HEK293 (cell line): ENCODE data around the gene KBTBD13.

Experiments used
- CTCF ChIA-PET: fragments of 350-600 bp; formaldehyde crosslinking; extraction: SDS; loops from one replicate; lab custom pipeline; 2021; ENCODE audit warnings: antibody characterized with exemption; lab: Yijun Ruan, JAX
- POLR2A ChIA-PET: fragments of 300-600 bp; formaldehyde crosslinking; extraction: SDS; loops from one replicate; lab custom pipeline; 2020; ENCODE audit warnings: antibody characterized with exemption, inconsistent platforms; lab: Yijun Ruan, JAX
- H3K27ac ChIP-seq: fragments of 200-500 bp; sonication (Bioruptor generic); 2 replicates; pipeline ENCODE4 v1.5.1; 2014; ENCODE audit warnings: low read depth, low read length, control low read depth, inconsistent platforms; ENCODE audit errors: extremely low read depth
- H3K36me3 ChIP-seq, 2 experiments: fragments of 200-500 bp in 1 of 2; sonication (Bioruptor generic) in 1 of 2; 1 replicate in 1 of 2; 2 replicates in 1 of 2; pipeline ENCODE4 v1.5.1; 2014 to 2017; ENCODE audit warnings: inconsistent platforms in 2 of 2, low read length in 2 of 2; ENCODE audit not compliant: control insufficient read depth in 2 of 2, insufficient read depth in 1 of 2
- H3K4me1 ChIP-seq: fragments of 200-500 bp; sonication (Bioruptor generic); 2 replicates; pipeline ENCODE4 v1.5.1; 2014; ENCODE audit warnings: mild to moderate bottlenecking, low read length, inconsistent platforms; ENCODE audit not compliant: control insufficient read depth, insufficient read depth
- H3K4me3 ChIP-seq: 2 replicates; pipeline ENCODE4 v1.5.1; 2011; ENCODE audit warnings: low read depth, mild to moderate bottlenecking, control low read depth, low read length, moderate library complexity
- H3K9me3 ChIP-seq: fragments of 200-500 bp; sonication (Bioruptor generic); 2 replicates; pipeline ENCODE4 v1.5.1; 2014; ENCODE audit warnings: low read depth, low read length, inconsistent platforms; ENCODE audit not compliant: control insufficient read depth, insufficient read depth
- GFI1B ChIP-seq: fragments of 450-650 bp; formaldehyde crosslinking; IDR thresholded peaks from 2 replicates; pipeline ENCODE4 v1.5.1; 2016; ENCODE audit warnings: missing biosample characterization, missing genetic modification characterization
- PRDM10 ChIP-seq: fragments of 450-650 bp; formaldehyde crosslinking; IDR thresholded peaks from 2 replicates; pipeline ENCODE4 v1.5.1; 2016; ENCODE audit warnings: missing biosample characterization, missing genetic modification characterization
- SP7 ChIP-seq: fragments of 450-650 bp; formaldehyde crosslinking; IDR thresholded peaks from 2 replicates; pipeline ENCODE4 v1.5.1; 2016; ENCODE audit warnings: missing biosample characterization, missing genetic modification characterization
- ZBTB17 ChIP-seq: fragments of 450-650 bp; formaldehyde crosslinking; IDR thresholded peaks from 2 replicates; pipeline ENCODE4 v1.5.1; 2016; ENCODE audit warnings: missing biosample characterization, missing genetic modification characterization
- ZBTB21 ChIP-seq: fragments of 450-650 bp; formaldehyde crosslinking; IDR thresholded peaks from 2 replicates; pipeline ENCODE4 v1.5.1; 2017; ENCODE audit warnings: missing biosample characterization, missing genetic modification characterization
- ZBTB26 ChIP-seq: fragments of 450-650 bp; formaldehyde crosslinking; optimal IDR thresholded peaks from 2 replicates; pipeline ENCODE3; 2016; ENCODE audit warnings: missing biosample characterization, mild to moderate bottlenecking, missing genetic modification characterization
- ZBTB6 ChIP-seq: fragments of 450-650 bp; formaldehyde crosslinking; IDR thresholded peaks from 2 replicates; pipeline ENCODE4 v1.5.1; 2017; ENCODE audit warnings: missing biosample characterization, missing genetic modification characterization
- ZNF155 ChIP-seq: fragments of 450-650 bp; formaldehyde crosslinking; IDR thresholded peaks from 2 replicates; pipeline ENCODE4 v1.5.1; 2016; ENCODE audit warnings: missing biosample characterization, missing genetic modification characterization
- ZNF2 ChIP-seq: fragments of 450-650 bp; formaldehyde crosslinking; IDR thresholded peaks from 2 replicates; pipeline ENCODE4 v1.5.1; 2016; ENCODE audit warnings: missing biosample characterization, missing genetic modification characterization
- ZNF211 ChIP-seq: fragments of 450-650 bp; formaldehyde crosslinking; IDR thresholded peaks from 2 replicates; pipeline ENCODE4 v1.5.1; 2016; ENCODE audit warnings: low read depth, missing biosample characterization, missing genetic modification characterization
- ZNF274 ChIP-seq, 2 experiments: fragments of 200-500 bp in 1 of 2; fragments of 450-650 bp in 1 of 2; sonication (Bioruptor generic) in 1 of 2; formaldehyde crosslinking in 1 of 2; IDR thresholded peaks; 2 replicates each; pipeline versions ENCODE4 v1.5.1 to v1.6.1; 2014 to 2016; ENCODE audit warnings: borderline replicate concordance in 1 of 2, inconsistent platforms in 1 of 2, low read length in 1 of 2, missing biosample characterization in 1 of 2, missing genetic modification characterization in 1 of 2
- ZNF335 ChIP-seq: fragments of 450-650 bp; formaldehyde crosslinking; conservative IDR thresholded peaks from 2 replicates; pipeline ENCODE4 v1.5.1; 2016; ENCODE audit warnings: missing biosample characterization, missing genetic modification characterization
- ZNF398 ChIP-seq: fragments of 450-650 bp; formaldehyde crosslinking; IDR thresholded peaks from 2 replicates; pipeline ENCODE4 v1.5.1; 2017; ENCODE audit warnings: missing biosample characterization, missing genetic modification characterization
- ZNF449 ChIP-seq: fragments of 450-650 bp; formaldehyde crosslinking; IDR thresholded peaks from 2 replicates; pipeline ENCODE4 v1.5.1; 2017; ENCODE audit warnings: missing biosample characterization, mild to moderate bottlenecking, missing genetic modification characterization, moderate library complexity
- ZNF473 ChIP-seq: fragments of 450-650 bp; formaldehyde crosslinking; IDR thresholded peaks from 2 replicates; pipeline ENCODE4 v1.5.1; 2017; ENCODE audit warnings: missing biosample characterization, missing genetic modification characterization
- ZNF548 ChIP-seq: fragments of 450-650 bp; formaldehyde crosslinking; IDR thresholded peaks from 2 replicates; pipeline ENCODE4 v1.5.1; 2016; ENCODE audit warnings: missing biosample characterization, missing genetic modification characterization
- ZNF664 ChIP-seq: fragments of 450-650 bp; formaldehyde crosslinking; IDR thresholded peaks from 2 replicates; pipeline ENCODE4 v1.5.1; 2016; ENCODE audit warnings: missing biosample characterization, missing genetic modification characterization
- ZNF704 ChIP-seq: fragments of 450-650 bp; formaldehyde crosslinking; IDR thresholded peaks from 2 replicates; pipeline ENCODE4 v1.5.1; 2016; ENCODE audit warnings: missing biosample characterization, missing genetic modification characterization
- ZNF707 ChIP-seq: fragments of 450-650 bp; formaldehyde crosslinking; IDR thresholded peaks from 2 replicates; pipeline ENCODE4 v1.5.1; 2016; ENCODE audit warnings: missing biosample characterization, missing genetic modification characterization
- ZNF76 ChIP-seq: fragments of 450-650 bp; formaldehyde crosslinking; IDR thresholded peaks from 2 replicates; pipeline ENCODE4; 2016; ENCODE audit warnings: low read depth, missing biosample characterization, missing genetic modification characterization, borderline replicate concordance
- ZNF768 ChIP-seq: fragments of 450-650 bp; formaldehyde crosslinking; IDR thresholded peaks from 2 replicates; pipeline ENCODE4 v1.5.1; 2018; ENCODE audit warnings: missing biosample characterization, mild to moderate bottlenecking, missing genetic modification characterization
- ZNF785 ChIP-seq: fragments of 450-650 bp; formaldehyde crosslinking; IDR thresholded peaks from 2 replicates; pipeline ENCODE4 v1.5.1; 2016; ENCODE audit warnings: missing biosample characterization, missing genetic modification characterization
- ZNF830 ChIP-seq: fragments of 450-650 bp; IDR thresholded peaks from 2 replicates; pipeline ENCODE4 v1.5.0; 2018; ENCODE audit warnings: missing biosample characterization, missing genetic modification characterization, low read depth, mild to moderate bottlenecking, moderate library complexity
- ZSCAN4 ChIP-seq: fragments of 450-650 bp; formaldehyde crosslinking; IDR thresholded peaks from 2 replicates; pipeline ENCODE4 v1.5.1; 2017; ENCODE audit warnings: missing biosample characterization, missing genetic modification characterization

KBTBD13 gene

GRCh38 chr15:65055201-65055870 lies 21.2 kb upstream of the KBTBD13 start:
- POLR2A ChIA-PET = interaction anchor here (0.5 to 0.7 kb wide), 2 partner anchors 27 to 130 kb away, joined by 3 read pairs; partner anchors contain the start of gene CLPX

GRCh38 chr15:65056106-65056505 lies 20.4 kb upstream of the KBTBD13 start:
- no peak overlapping the region for H3K27ac ChIP-seq
- POLR2A ChIA-PET = interaction anchor here (0.5 to 0.6 kb wide), 2 partner anchors 129 to 193 kb away, joined by 3 read pairs; partner anchors contain the start of gene CLPX
- CTCF ChIA-PET = interaction anchor here (0.5 to 7.4 kb wide), 10 partner anchors 9 to 326 kb away, joined by 3 to 94 read pairs (median 10); partner anchors contain the start of gene UBAP1L
- TF ChIP-seq ZSCAN4 (tag by site-specific recombination) = no peak
- TF ChIP-seq ZBTB6 (tag by site-specific recombination) = no peak
- no peak for TF ChIP-seq ZNF155 (tag by site-specific recombination)
- TF ChIP-seq ZNF76 (tag by site-specific recombination) = no peak
- TF ChIP-seq ZNF274 (IDR thresholded peaks at IDR 0.05; ENCODE audit: low read length) = no peak
- no peak for TF ChIP-seq ZNF274 (tag by site-specific recombination; IDR thresholded peaks at IDR 0.05; ENCODE audit: borderline replicate concordance)
- TF ChIP-seq PRDM10 (tag by site-specific recombination) = no peak
- TF ChIP-seq ZNF473 = no peak
- no peak for TF ChIP-seq ZNF398 (tag by site-specific recombination)
- TF ChIP-seq ZNF548 = no peak
- no peak for TF ChIP-seq ZNF449 (tag by site-specific recombination)
- no peak for TF ChIP-seq ZBTB21 (tag by site-specific recombination)
- TF ChIP-seq ZNF830 (tag by site-specific recombination) = no peak
- TF ChIP-seq ZBTB26 (tag by site-specific recombination) = no peak
- no peak for TF ChIP-seq ZNF2
- no peak for TF ChIP-seq SP7 (tag by site-specific recombination)
- no peak for TF ChIP-seq ZNF768 (tag by site-specific recombination)

More at GRCh38 chr15:65055201-65055870, 21.2 kb upstream of the KBTBD13 start:
- Histone ChIP-seq H3K4me3 (no peak overlapping the region), H3K27ac (no peak overlapping the region), H3K4me1 (no peaks in the 10 kb centered on the region), H3K36me3 (no peaks in the 10 kb centered on the region), H3K9me3 (no peaks in the 10 kb centered on the region)
- CTCF ChIA-PET = interaction anchor here (0.5 to 7.4 kb wide), 17 partner anchors 9 to 327 kb away, joined by 3 to 94 read pairs (median 6); partner anchors contain the start of genes SLC51B and UBAP1L
- no peak for TF ChIP-seq ZBTB17 (tag by site-specific recombination)
- TF ChIP-seq ZNF211 (tag by site-specific recombination) = no peak
- no peak for TF ChIP-seq ZNF704 (tag by site-specific recombination)
- no peak for TF ChIP-seq ZNF664
- TF ChIP-seq ZNF707 = no peak
- no peak for TF ChIP-seq GFI1B
- 0 out of 2 replicates have a peak, but pooled peaks have one; percentile 15 for TF ChIP-seq ZNF335 (tag by site-specific recombination)
- TF ChIP-seq ZNF785 (tag by site-specific recombination) = no peak

More at GRCh38 chr15:65056106-65056505, 20.4 kb upstream of the KBTBD13 start:
- Histone ChIP-seq H3K4me3 (no peak overlapping the region), H3K9me3 (no peaks in the 10 kb centered on the region), H3K36me3 (no peaks in the 10 kb centered on the region), H3K4me1 (no peaks in the 10 kb centered on the region)
